GM13976 (cell line): ENCODE data around the gene CBX5.
"Not testable (repeated sequence)": the region's sequence is repeated elsewhere in the genome, so short reads cannot be mapped to it uniquely, and the experiment has no call there.

ENCODE experiments used
- DNase-seq: peaks from one replicate; pipeline ENCODE4 v3.0.0; 2012; ENCODE audit warnings: low spot score
- in situ Hi-C: fragments of 300-500 bp; cut with MboI; formaldehyde crosslinking; loops from one replicate; pipeline ENCODE4 v1.12.0; 2022; ENCODE audit warnings: low sequenced_read_pairs, mixed read lengths, inconsistent platforms; ENCODE audit not compliant: unreplicated experiment
- TF ChIP-seq, protein P1 (sequence below): IDR thresholded peaks from 2 replicates; pipeline ENCODE4 v1.5.1; 2012; ENCODE audit warnings: borderline replicate concordance, mild to moderate bottlenecking; ENCODE audit not compliant: insufficient read depth; ENCODE audit errors: extremely low read depth, missing control alignments, control extremely low read depth

CBX5 gene

DNA sequence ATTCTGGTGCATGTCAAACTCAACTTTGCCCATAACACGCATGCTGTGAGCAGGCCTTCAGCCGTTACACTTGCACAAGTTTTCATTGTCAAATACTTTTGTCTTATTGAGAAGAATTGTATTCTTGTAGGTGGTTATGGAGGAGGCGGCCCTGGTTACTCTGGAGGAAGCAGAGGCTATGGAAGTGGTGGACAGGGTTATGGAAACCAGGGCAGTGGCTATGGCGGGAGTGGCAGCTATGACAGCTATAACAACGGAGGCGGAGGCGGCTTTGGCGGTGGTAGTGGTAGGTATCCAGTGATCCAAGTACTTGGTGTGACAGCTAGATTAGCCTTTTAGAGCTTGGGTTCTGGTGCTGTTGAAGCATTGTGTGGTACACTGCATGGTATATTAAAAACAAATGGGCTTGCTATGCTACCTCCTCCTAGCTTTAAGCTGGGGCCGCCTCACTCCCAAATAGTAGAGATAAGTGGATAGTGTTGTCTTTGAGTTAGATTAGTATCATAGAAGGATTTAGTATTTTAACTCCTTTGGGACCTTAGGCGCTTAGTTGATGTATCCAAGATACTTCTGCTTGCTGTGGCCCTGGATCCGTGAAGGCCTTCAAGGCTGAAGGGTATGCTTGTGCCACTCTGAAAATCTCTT lies 3.1 kb upstream of the CBX5 start:
- no peak for DNase-seq
- in situ Hi-C loops, result no loop called here
- TF ChIP-seq, protein P1, sequence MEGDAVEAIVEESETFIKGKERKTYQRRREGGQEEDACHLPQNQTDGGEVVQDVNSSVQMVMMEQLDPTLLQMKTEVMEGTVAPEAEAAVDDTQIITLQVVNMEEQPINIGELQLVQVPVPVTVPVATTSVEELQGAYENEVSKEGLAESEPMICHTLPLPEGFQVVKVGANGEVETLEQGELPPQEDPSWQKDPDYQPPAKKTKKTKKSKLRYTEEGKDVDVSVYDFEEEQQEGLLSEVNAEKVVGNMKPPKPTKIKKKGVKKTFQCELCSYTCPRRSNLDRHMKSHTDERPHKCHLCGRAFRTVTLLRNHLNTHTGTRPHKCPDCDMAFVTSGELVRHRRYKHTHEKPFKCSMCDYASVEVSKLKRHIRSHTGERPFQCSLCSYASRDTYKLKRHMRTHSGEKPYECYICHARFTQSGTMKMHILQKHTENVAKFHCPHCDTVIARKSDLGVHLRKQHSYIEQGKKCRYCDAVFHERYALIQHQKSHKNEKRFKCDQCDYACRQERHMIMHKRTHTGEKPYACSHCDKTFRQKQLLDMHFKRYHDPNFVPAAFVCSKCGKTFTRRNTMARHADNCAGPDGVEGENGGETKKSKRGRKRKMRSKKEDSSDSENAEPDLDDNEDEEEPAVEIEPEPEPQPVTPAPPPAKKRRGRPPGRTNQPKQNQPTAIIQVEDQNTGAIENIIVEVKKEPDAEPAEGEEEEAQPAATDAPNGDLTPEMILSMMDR, result no peak

DNA sequence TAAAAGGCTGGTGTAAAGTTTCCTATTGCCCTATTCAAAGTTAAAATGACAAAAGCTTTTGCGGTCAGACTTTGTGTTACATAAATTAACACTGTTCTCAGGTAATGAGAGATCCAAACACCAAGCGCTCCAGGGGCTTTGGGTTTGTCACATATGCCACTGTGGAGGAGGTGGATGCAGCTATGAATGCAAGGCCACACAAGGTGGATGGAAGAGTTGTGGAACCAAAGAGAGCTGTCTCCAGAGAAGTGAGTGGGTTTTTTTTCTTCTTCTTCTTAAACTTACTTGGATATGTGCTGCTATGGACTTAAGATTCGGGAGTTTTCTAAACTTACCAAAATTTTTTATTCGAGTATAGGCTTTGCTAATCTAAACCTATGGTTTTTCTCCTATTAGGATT lies 1.8 kb upstream of the CBX5 start:
- in situ Hi-C loops, DNase-seq: not testable (repeated sequence)

DNA sequence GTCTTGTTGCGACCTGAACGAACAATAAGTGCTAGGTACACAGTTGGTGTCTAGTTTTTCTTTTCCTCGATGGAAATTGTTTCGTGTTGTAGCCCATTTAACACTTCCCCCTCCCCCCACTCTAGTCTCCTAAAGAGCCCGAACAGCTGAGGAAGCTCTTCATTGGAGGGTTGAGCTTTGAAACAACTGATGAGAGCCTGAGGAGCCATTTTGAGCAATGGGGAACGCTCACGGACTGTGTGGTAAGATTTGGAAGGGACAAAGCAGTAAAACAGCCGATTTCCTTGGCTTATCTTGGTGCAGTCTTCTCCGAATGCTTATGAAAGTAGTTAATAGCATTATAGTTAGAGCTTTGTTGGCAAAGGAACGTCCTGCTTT lies 1.3 kb upstream of the CBX5 start:
- DNase-seq, in situ Hi-C loops: not testable (repeated sequence)

GRCh38 chr12:54280468-54281260 lies 742 bp upstream of the CBX5 start, which contains the start of gene HNRNPA1:
TSS of gene HNRNPA1 (plus strand) at chr12:54280726. CDS start at chr12:54280808, 82 bp downstream.
- in situ Hi-C loops, result no loop called here
- TF ChIP-seq, protein P1, result no peak
- peak; percentile 91 for DNase-seq

DNA sequence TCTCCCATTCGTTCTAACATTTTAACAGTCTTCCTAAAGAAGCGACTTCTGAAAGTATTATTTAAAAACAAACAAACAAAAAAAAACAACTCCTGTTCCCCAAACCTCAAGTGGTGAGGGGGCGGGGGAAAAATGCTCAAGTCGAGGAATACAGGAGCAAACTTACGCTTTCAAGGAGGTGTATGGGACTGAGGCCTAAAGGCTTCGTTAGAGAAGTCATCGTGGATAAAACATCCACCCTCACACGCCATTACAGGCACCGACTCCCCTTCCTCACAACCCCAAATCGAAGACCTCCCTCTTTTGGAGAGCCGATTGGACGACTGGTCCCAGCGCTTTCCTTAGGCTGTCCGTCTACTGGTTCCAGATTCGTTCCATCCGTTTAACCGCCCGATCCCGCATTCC lies 693 bp downstream of the CBX5 start:
- TF ChIP-seq, protein P1, result no peak
- in situ Hi-C loops, result no loop called here
- DNase-seq, result no peak

DNA sequence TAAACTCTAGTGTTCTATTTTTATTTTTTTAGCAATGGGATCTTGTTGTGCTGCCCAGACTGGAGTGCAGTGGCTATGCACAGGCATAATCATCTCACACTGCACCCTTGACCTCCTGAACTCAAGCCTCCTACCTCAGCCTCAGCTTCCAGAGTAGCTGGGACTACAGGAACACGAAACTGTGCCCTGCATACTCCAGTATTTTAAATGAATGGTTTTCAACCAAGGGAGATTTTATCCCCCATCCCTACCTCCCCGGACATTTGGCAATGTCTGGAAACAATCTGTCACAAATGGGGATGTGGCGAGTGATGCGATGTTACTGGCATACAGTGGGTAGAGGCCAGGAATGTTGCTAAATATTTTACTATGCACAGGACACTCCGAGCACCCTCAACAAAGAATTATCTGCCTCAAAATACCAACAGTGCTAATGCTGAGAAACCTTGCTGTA lies 2.1 kb downstream of the CBX5 start:
- TF ChIP-seq, protein P1, result no peak
- in situ Hi-C loops, result no loop called here
- no peak for DNase-seq

DNA sequence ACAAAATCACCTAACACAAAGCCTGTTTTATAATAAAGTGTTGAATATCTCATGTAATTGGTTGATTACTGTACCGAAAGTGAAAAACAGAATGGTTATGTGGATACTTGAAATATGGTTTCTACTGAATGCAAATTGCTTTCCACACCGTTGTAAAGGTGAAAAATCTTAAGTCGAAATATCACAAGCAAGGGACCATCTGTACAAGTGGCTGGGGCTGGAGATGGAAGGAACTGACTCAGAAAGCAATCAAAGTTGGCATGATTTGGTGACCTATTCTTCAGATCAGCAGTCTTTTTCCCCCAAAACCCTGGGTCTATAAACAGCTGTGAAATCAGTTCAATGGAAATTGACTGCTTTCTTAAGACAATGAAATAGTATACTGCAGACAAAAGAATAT lies 3.6 kb downstream of the CBX5 start:
- in situ Hi-C loops, result no loop called here
- TF ChIP-seq, protein P1, result no peak
- DNase-seq, result no peak
